ENCODE results near the gene TNS3.
A peak's percentile ranks its signal among the peaks of the same experiment; 100 is the strongest.

The TNS3 gene

GRCh38 chr7:47304727-47305719 is 276.9 kb downstream of the TNS3 start:
- DNase-seq (ENCODE audit: extremely low spot score, insufficient read length, low read depth) (no peak), FAIRE-seq (no peak)

DNA sequence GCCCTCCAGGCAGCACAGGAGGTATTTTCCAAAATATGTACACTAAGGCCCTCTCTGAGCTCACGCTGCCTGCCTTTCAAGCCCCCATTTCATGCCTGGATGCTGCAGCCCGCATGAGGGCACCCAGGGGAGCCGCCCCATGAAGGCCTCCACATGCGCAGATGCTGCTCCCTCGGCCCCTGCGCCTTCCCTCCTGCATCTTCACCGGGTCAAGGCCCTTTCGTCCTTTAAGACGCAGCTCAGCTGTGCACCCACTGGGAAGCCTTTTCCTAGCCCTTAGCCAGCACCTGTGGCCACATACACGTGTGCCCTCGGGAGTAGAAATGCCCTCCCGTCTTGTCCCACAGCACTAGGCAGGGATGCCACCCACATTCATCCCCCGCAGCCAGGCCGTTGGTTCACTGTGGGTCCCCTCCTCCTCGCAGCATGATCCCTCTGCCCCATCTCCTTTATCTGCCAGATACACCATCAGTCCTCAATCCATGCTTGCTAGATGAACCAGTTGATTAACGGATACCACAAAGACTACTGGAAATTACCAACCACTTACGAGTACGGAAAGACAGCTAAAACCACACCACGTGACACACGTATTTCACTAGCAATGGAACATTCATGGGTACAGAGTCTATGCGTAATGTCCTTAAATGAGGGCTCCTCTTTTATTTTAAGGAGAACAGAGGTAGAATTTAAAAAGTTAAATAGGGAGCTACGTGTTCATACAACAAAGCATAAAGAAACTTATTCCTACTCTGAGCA is 278.0 kb downstream of the TNS3 start:
- DNase-seq (ENCODE audit: extremely low spot score, insufficient read length, low read depth) (no peak), FAIRE-seq (no peak)

- DNase-seq (ENCODE audit: extremely low spot score, insufficient read length, low read depth) (no peak), FAIRE-seq (no peak)
Measured at GRCh38 chr7:47303014-47303694, 278.8 kb downstream of the TNS3 start.

DNA sequence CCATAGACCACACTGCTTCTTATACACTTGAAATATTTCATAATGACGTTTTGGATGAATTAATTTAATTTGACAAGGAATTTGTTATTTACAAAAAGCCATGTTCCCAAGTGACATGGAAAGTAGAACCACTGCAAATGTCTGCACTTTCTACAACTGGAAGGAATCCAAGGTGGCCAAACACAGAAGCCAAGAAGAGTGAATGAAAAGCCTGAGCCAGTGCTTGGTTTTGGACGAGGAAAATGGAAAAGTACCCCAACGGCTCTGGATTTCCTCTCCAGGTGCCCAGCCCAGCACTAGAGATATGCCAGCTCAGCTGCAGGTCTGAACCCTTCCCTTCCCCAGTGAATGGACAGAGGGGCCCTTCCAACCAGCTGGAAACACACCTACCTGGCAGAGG is 279.4 kb downstream of the TNS3 start:
- no peak for FAIRE-seq

GRCh38 chr7:47301657-47302295 is 280.1 kb downstream of the TNS3 start:
- FAIRE-seq, result no peak

More for the DNA sequence above, 279.4 kb downstream of the TNS3 start:
- DNase-seq (ENCODE audit: extremely low spot score, insufficient read length, low read depth), result no peak

DNA sequence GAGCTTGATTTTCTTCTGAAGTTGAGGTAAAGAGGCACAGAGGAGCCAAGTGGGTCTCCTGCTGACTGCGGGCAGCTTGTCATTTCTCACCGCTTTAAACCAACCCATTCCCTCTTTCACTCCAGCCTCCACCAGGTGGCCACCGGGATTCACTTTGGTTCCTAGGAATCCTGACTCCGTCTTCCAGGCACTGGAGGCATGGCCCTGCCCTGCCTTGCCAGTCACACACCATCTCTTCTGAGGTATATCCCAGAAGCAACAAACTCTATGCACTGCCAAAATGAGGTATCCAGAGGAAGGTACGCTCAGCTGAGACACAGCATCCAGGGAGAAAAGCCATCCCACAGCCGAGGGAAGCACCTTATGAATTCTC is 280.8 kb downstream of the TNS3 start:
- DNase-seq (ENCODE audit: extremely low spot score, insufficient read length, low read depth) (no peak), FAIRE-seq (no peak)

More at GRCh38 chr7:47301657-47302295, 280.1 kb downstream of the TNS3 start:
- no peak for DNase-seq (ENCODE audit: extremely low spot score, insufficient read length, low read depth)

DNA sequence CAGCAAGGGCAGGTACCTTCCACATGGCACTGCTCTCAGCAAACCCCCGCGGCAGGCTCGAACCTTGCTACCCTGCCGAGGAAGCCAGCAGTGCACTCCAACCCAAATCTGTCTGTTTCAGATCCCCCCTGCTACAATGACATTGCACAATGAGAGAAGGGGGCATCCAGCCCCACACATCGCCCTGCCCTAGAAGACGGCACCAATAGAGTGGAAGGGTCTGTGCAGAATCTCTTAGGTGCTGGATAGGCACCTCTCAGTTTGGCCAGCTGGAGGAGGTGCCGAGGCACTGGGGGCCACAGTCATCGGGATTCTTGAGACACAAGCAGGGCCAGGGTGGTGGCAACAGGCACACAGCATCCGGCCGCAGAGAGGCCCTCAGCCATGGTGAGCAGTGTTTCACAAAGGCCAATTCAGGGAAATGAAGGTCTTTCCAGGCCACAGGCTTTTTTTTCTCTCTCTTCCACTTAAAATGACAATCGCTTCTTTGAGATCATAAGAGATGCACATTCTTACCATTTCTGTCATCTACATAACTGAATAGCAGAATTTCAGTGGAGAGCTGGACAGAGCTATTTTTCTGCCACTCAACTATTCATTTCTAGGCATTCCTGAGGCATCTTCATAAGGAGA is 281.3 kb downstream of the TNS3 start:
- FAIRE-seq (no peak), DNase-seq (ENCODE audit: extremely low spot score, insufficient read length, low read depth) (no peak)

- no peak for DNase-seq (ENCODE audit: extremely low spot score, insufficient read length, low read depth)
- FAIRE-seq, result no peak
Measured at GRCh38 chr7:47299496-47299895, 282.4 kb downstream of the TNS3 start.

DNA sequence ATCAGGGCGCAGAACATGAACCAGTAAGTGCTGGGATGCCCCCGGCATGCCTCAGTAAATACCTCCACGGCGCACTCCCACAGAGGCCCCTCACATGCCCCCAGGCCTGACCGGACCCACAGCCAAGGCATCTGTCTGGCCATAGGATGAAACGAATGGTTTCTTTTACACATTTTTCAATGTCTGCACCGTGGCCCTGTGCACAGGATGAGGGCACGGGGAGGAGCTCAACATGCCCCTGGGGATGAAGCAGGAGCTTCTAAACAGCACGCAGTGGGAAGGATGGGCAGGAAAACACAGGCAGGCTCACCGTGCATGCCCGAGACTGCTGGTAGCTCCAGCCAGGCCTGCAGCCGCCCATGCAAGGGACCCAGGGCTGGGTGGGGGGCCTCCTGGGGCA is 283.3 kb downstream of the TNS3 start:
- FAIRE-seq (no peak), DNase-seq (ENCODE audit: extremely low spot score, insufficient read length, low read depth) (no peak)

DNA sequence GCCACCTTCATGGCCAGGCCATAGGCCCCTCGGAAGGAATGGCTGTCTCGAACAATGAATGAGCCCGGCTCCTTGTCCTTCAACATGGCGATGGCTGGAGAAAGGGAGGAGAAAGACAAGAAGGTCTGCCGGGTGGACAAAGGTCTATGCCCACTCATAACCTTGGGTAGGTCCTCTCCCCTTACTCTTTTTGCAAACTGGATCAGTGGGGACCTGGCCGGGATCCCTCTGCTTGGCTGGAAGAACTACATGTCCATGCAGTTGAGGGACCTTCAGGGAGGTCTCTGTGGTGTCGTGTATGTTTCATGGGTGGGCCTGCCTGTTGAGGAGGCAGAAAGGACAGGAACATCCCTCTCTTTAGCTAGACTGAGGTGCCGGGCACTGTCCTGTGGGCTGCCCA is 284.8 kb downstream of the TNS3 start:
- no peak for FAIRE-seq
- no peak for DNase-seq (ENCODE audit: extremely low spot score, insufficient read length, low read depth)

DNA sequence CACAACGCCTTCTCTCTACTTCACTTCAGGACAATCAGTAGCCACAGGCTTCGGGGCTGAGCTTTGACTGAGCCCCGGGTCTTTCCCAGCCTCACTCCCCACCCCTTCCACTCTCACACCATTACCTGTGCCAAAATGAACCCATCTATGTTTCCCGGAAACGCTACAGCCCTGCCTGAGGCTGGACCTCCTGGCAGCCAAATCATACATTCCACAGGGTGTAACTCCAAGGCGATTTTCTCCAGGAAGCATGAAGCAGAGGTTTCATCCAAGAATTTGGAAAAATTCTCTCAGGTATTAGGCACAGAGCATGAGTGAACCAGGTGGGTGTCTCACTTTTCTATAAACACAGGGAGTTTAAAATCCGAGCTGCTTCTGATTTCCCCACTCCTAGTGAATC is 286.3 kb downstream of the TNS3 start:
- FAIRE-seq (no peak), DNase-seq (ENCODE audit: extremely low spot score, insufficient read length, low read depth) (no peak)

GRCh38 chr7:47294556-47295222 is 287.2 kb downstream of the TNS3 start:
- DNase-seq (ENCODE audit: extremely low spot score, insufficient read length, low read depth), result no peak
- no peak for FAIRE-seq

- no peak for DNase-seq (ENCODE audit: extremely low spot score, insufficient read length, low read depth)
- FAIRE-seq, result no peak
Measured at GRCh38 chr7:47293884-47294555, 287.9 kb downstream of the TNS3 start.

- FAIRE-seq (no peak), DNase-seq (ENCODE audit: extremely low spot score, insufficient read length, low read depth) (no peak)
Measured at GRCh38 chr7:47292832-47293309, 289.0 kb downstream of the TNS3 start.

- FAIRE-seq, result peak; percentile 90
Measured at GRCh38 chr7:47291461-47292081, 290.3 kb downstream of the TNS3 start.

GRCh38 chr7:47290867-47291266 is 291.0 kb downstream of the TNS3 start:
- no peak for DNase-seq (ENCODE audit: extremely low spot score, insufficient read length, low read depth)
- FAIRE-seq, result peak; percentile 41

More at GRCh38 chr7:47291461-47292081, 290.3 kb downstream of the TNS3 start:
- peak; percentile 26 for DNase-seq (ENCODE audit: extremely low spot score, insufficient read length, low read depth)

- FAIRE-seq (no peak), DNase-seq (ENCODE audit: extremely low spot score, insufficient read length, low read depth) (no peak)
Measured at GRCh38 chr7:47290466-47290865, 291.4 kb downstream of the TNS3 start.

GRCh38 chr7:47288060-47288459 is 293.9 kb downstream of the TNS3 start:
- FAIRE-seq, result no peak
- no peak for DNase-seq (ENCODE audit: extremely low spot score, insufficient read length, low read depth)

All from GM18507 (cell line).